ENCODE data around the gene LTA4H. TPM values are rescaled to one million over a fixed set of nuclear protein-coding genes. Genes with fewer than 3 reads are reported as not detected.

LTA4H gene
- polyA plus RNA-seq, 3 donors = 36.9 to 40.9 (median 39.9) TPM

Other genes starting within 250 kb of the LTA4H start
- 10 to 100 TPM; 10.2 to 12.9 (median 11.1) TPM for gene NTN4, start 244.8 kb downstream of the LTA4H start, polyA plus RNA-seq
- 10 to 100 TPM; 10.9 to 39.3 (median 24.4) TPM for gene SNRPF, start 176.6 kb downstream of the LTA4H start, polyA plus RNA-seq
- under 1 TPM in 1 of 3 donors, not detected in 2; 0.03 TPM for gene CCDC38, start 93.0 kb downstream of the LTA4H start, polyA plus RNA-seq
- 1 to 10 TPM in 2 of 3 donors, under 1 TPM in 1; 0.67 to 1.2 (median 1.2) TPM for gene AMDHD1, start 92.3 kb downstream of the LTA4H start, polyA plus RNA-seq
- gene HAL, start 39.2 kb downstream of the LTA4H start, polyA plus RNA-seq = 1 to 10 TPM in 2 of 3 donors, under 1 TPM in 1; 0.30 to 3.7 (median 1.8) TPM
- 10 to 100 TPM in 2 of 3 donors, 1 to 10 TPM in 1; 4.7 to 28.1 (median 26.3) TPM for gene ELK3, start 158.8 kb upstream of the LTA4H start, polyA plus RNA-seq